Measurements from ENCODE around the gene TBCK. TPM values are rescaled to one million over a fixed set of nuclear protein-coding genes. Genes with fewer than 3 reads are reported as not detected.

TBCK gene
- polyA plus RNA-seq, 1 donor (not counting 4 experiments of a cell fraction or from before 2014, with no cell fraction given), result 19.3 TPM

- Histone ChIP-seq H3K4me3 (ENCODE audit: control insufficient read depth in 2 of 3, extremely low read depth in 1 of 3, insufficient read depth in 2 of 3, low read depth in 1 of 3, low read length in 3 of 3) (no peak overlapping the region), H3K9me3 (ENCODE audit: control insufficient read depth, low read depth, low read length) (no peaks in the 10 kb centered on the region), H3K27me3 (ENCODE audit: control insufficient read depth, extremely low read depth, insufficient read depth, low read length) (no peaks in the 10 kb centered on the region), H4K20me1 (ENCODE audit: control insufficient read depth, extremely low read depth, insufficient read depth, low read length) (no peaks in the 10 kb centered on the region), H3K27ac (ENCODE audit: control insufficient read depth, insufficient read depth, low read length) (no peak overlapping the region), H2AFZ (ENCODE audit: control insufficient read depth, low read length) (no peak overlapping the region), H3K4me1 (ENCODE audit: control insufficient read depth, extremely low read depth, insufficient read depth, low read length) (no peaks in the 10 kb centered on the region), H3K79me2 (ENCODE audit: control insufficient read depth, insufficient read depth, low read length) (no peaks in the 10 kb centered on the region), H3K9ac (ENCODE audit: control insufficient read depth, extremely low read depth, insufficient read depth, low read length) (no peak overlapping the region), H3K4me2 (ENCODE audit: control insufficient read depth, extremely low read depth, insufficient read depth, low read depth, low read length) (no peak overlapping the region), H3K9me1 (ENCODE audit: control insufficient read depth, extremely low read depth, insufficient read depth, low read length) (no peaks in the 10 kb centered on the region), H3K36me3 (ENCODE audit: control insufficient read depth in 2 of 2, extremely low read depth in 1 of 2, insufficient read depth in 2 of 2, low read length in 2 of 2) (peaks cover 0 to 4% of the 10 kb centered on the region in 2 experiments)
- no peak for DNase-seq (ENCODE audit: low read depth, low spot score)
- no peak for FAIRE-seq
- dilution Hi-C loops (cut with MboI; ENCODE audit: extremely low pct_ligation_motif_present, low sequenced_read_pairs), result no loop called here
- TF ChIP-seq EZH2 (IDR thresholded peaks at IDR 0.05; ENCODE audit: low read length), result no peak
Measured at GRCh38 chr4:106160560-106160959, 155.4 kb downstream of the TBCK start.

DNA sequence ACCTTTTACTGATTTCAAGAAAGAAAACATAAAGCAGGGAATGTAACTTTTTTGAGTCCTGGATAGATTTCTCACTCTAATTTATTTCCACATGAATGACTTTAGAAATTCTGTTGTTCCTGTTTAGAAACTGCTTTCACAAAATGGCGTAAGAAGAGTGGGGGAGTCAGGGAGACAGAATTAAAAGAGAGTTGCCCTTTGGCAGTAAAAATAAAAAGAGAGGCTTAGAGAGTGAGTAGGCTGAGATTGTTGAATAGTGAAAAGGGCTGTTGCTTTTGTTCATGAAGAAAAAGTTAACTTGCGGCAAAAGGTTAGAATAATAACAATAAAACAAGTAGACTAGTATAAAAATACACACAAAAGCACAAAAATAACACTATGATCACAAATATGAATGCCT lies 166.1 kb downstream of the TBCK start:
- FAIRE-seq (no peak), DNase-seq (ENCODE audit: low read depth, low spot score) (no peak)
- no peak overlapping the region for H3K9ac ChIP-seq (ENCODE audit: control insufficient read depth, extremely low read depth, insufficient read depth, low read length)
- no peaks in the 10 kb centered on the region for H4K20me1 ChIP-seq (ENCODE audit: control insufficient read depth, extremely low read depth, insufficient read depth, low read length)
- no peak overlapping the region for H2AFZ ChIP-seq (ENCODE audit: control insufficient read depth, low read length)
- no peak for TF ChIP-seq CTCF (optimal IDR thresholded peaks at IDR 0.05 in 1 of 3, IDR thresholded peaks at IDR 0.05 in 1 of 3, conservative IDR thresholded peaks at IDR 0.05 in 1 of 3; ENCODE audit: extremely low read depth in 1 of 3, insufficient read depth in 2 of 3, low read length in 3 of 3)
- TF ChIP-seq EZH2 (IDR thresholded peaks at IDR 0.05; ENCODE audit: low read length), result no peak
- no peaks in the 10 kb centered on the region for H3K9me1 ChIP-seq (ENCODE audit: control insufficient read depth, extremely low read depth, insufficient read depth, low read length)
- H3K4me1 ChIP-seq (ENCODE audit: control insufficient read depth, extremely low read depth, insufficient read depth, low read length), result no peaks in the 10 kb centered on the region
- no peaks in the 10 kb centered on the region for H3K9me3 ChIP-seq (ENCODE audit: control insufficient read depth, low read depth, low read length)
- H3K27ac ChIP-seq (ENCODE audit: control insufficient read depth, insufficient read depth, low read length), result no peak overlapping the region
- H3K4me2 ChIP-seq (ENCODE audit: control insufficient read depth, extremely low read depth, insufficient read depth, low read depth, low read length), result no peak overlapping the region
- dilution Hi-C loops (cut with MboI; ENCODE audit: extremely low pct_ligation_motif_present, low sequenced_read_pairs), result no loop called here
- H3K27me3 ChIP-seq (ENCODE audit: control insufficient read depth, extremely low read depth, insufficient read depth, low read length), result no peaks in the 10 kb centered on the region
- H3K79me2 ChIP-seq (ENCODE audit: control insufficient read depth, insufficient read depth, low read length), result no peaks in the 10 kb centered on the region
- no peak overlapping the region for H3K4me3 ChIP-seq (ENCODE audit: control insufficient read depth in 2 of 3, extremely low read depth in 1 of 3, insufficient read depth in 2 of 3, low read depth in 1 of 3, low read length in 3 of 3)
- H3K36me3 ChIP-seq (ENCODE audit: control insufficient read depth in 2 of 2, extremely low read depth in 1 of 2, insufficient read depth in 2 of 2, low read length in 2 of 2), result no peaks in the 10 kb centered on the region

- Histone ChIP-seq H3K4me1 (ENCODE audit: control insufficient read depth, extremely low read depth, insufficient read depth, low read length) (no peaks in the 10 kb centered on the region), H3K27ac (ENCODE audit: control insufficient read depth, insufficient read depth, low read length) (no peak overlapping the region), H3K36me3 (ENCODE audit: control insufficient read depth in 2 of 2, extremely low read depth in 1 of 2, insufficient read depth in 2 of 2, low read length in 2 of 2) (no peaks in the 10 kb centered on the region), H3K79me2 (ENCODE audit: control insufficient read depth, insufficient read depth, low read length) (no peaks in the 10 kb centered on the region), H3K9ac (ENCODE audit: control insufficient read depth, extremely low read depth, insufficient read depth, low read length) (no peak overlapping the region), H3K4me3 (ENCODE audit: control insufficient read depth in 2 of 3, extremely low read depth in 1 of 3, insufficient read depth in 2 of 3, low read depth in 1 of 3, low read length in 3 of 3) (no peak overlapping the region), H2AFZ (ENCODE audit: control insufficient read depth, low read length) (no peak overlapping the region), H3K9me1 (ENCODE audit: control insufficient read depth, extremely low read depth, insufficient read depth, low read length) (no peaks in the 10 kb centered on the region), H3K9me3 (ENCODE audit: control insufficient read depth, low read depth, low read length) (no peaks in the 10 kb centered on the region), H3K27me3 (ENCODE audit: control insufficient read depth, extremely low read depth, insufficient read depth, low read length) (no peaks in the 10 kb centered on the region), H4K20me1 (ENCODE audit: control insufficient read depth, extremely low read depth, insufficient read depth, low read length) (no peaks in the 10 kb centered on the region), H3K4me2 (ENCODE audit: control insufficient read depth, extremely low read depth, insufficient read depth, low read depth, low read length) (no peak overlapping the region)
- TF ChIP-seq CTCF (optimal IDR thresholded peaks at IDR 0.05 in 1 of 3, IDR thresholded peaks at IDR 0.05 in 1 of 3, conservative IDR thresholded peaks at IDR 0.05 in 1 of 3; ENCODE audit: extremely low read depth in 1 of 3, insufficient read depth in 2 of 3, low read length in 3 of 3), result no peak
- no peak for TF ChIP-seq EZH2 (IDR thresholded peaks at IDR 0.05; ENCODE audit: low read length)
- dilution Hi-C loops (cut with MboI; ENCODE audit: extremely low pct_ligation_motif_present, low sequenced_read_pairs), result no loop called here
- FAIRE-seq (no peak), DNase-seq (ENCODE audit: low read depth, low spot score) (no peak)
Measured at GRCh38 chr4:106149026-106149425, 167.0 kb downstream of the TBCK start.
